ENCODE measurements around the gene PTPRG. TPM values are rescaled to one million over a fixed set of nuclear protein-coding genes. Genes with fewer than 3 reads are reported as not detected.

The PTPRG gene
- total RNA-seq, 4 donors from 2014 or later: 21.1 to 54.2 (median 30.6) TPM

DNA sequence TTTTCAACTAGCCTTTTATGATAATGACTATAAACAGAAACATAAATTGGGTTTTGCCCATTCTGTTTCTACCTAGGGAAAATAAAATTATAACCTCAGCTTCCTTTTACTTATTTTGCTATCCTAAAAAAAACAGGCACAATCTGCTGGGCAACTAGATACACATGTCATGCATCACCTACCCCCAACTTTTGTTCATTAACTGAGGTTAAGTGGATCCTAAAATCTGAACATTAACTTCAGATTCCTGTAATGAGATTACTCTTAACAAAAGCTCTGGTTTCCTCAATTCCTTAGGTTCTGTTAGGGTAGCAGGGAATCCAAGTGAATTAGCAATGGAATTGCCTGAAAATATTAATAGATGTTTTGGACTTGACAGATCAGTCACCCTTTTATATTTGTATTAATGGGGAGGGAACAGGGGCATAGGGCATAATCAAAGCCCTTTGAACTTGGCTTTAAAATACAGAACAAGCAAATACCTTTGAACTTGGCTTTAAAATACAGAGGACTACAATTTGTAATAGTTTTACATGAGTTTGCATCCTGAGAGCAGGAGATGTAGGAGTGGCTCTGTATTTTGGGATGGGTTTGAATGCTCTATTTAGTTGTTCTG is 705.4 kb downstream of the PTPRG start:
- TF ChIP-seq CTCF (IDR thresholded peaks at IDR 0.05 in 4 of 5, conservative IDR thresholded peaks at IDR 0.05 in 1 of 5): no peak
- no peak for TF ChIP-seq POLR2A (IDR thresholded peaks at IDR 0.05)

GRCh38 chr3:62276658-62277180 is 715.3 kb downstream of the PTPRG start:
- DNase-seq: no peak
- no peaks in the 10 kb centered on the region for H3K9me3 ChIP-seq
- H3K27ac ChIP-seq: no peak overlapping the region
- H3K4me3 ChIP-seq: no peak overlapping the region
- intact Hi-C loops (cut with DNase I; ENCODE audit: low total_unique reads) (no loop called here), in situ Hi-C loops (cut with MboI; ENCODE audit: low sequenced_read_pairs in 4 of 4) (no loop called here)
- H3K4me1 ChIP-seq: no peaks in the 10 kb centered on the region
- H3K36me3 ChIP-seq: peaks cover 2 to 55% of the 10 kb centered on the region in 2 donors
- no peak for TF ChIP-seq POLR2A (IDR thresholded peaks at IDR 0.05)
- TF ChIP-seq CTCF (IDR thresholded peaks at IDR 0.05 in 4 of 5, conservative IDR thresholded peaks at IDR 0.05 in 1 of 5): no peak
- no peak for ATAC-seq
- H3K27me3 ChIP-seq: no peaks in the 10 kb centered on the region

More for the DNA sequence above, 705.4 kb downstream of the PTPRG start:
- ATAC-seq: no peak
- H3K4me3 ChIP-seq: no peak overlapping the region
- H3K4me1 ChIP-seq: no peaks in the 10 kb centered on the region
- H3K27ac ChIP-seq: no peak overlapping the region
- peaks cover 0 to 51% of the 10 kb centered on the region in 2 donors for H3K36me3 ChIP-seq
- DNase-seq: no peak
- intact Hi-C loops (cut with DNase I; ENCODE audit: low total_unique reads): no loop called here
- no peaks in the 10 kb centered on the region for H3K27me3 ChIP-seq
- in situ Hi-C loops (cut with MboI; ENCODE audit: low sequenced_read_pairs in 4 of 4): no loop called here
- H3K9me3 ChIP-seq: no peaks in the 10 kb centered on the region

DNA sequence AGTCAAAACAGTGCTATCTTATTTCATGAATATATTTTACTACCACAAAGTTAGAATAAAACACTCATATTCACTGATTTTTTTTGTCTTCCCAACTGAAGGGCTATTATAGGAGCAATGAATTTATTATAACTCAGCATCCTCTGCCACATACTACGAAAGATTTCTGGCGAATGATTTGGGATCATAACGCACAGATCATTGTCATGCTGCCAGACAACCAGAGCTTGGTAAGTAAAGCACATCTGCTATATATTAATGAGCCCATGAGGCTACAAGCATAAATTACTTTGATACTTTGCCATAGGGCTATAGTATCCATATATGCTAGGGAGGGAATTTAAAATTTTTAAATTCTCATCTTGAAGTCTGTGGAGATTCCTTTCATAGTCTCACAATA is 716.1 kb downstream of the PTPRG start:
- Histone ChIP-seq H3K4me3 (no peak overlapping the region), H3K4me1 (no peaks in the 10 kb centered on the region), H3K36me3 (peaks cover 2 to 50% of the 10 kb centered on the region in 2 donors), H3K27me3 (no peaks in the 10 kb centered on the region), H3K9me3 (no peaks in the 10 kb centered on the region), H3K27ac (no peak overlapping the region)
- in situ Hi-C loops (cut with MboI; ENCODE audit: low sequenced_read_pairs in 4 of 4): no loop called here
- DNase-seq (no peak), ATAC-seq (no peak)
- TF ChIP-seq POLR2A (IDR thresholded peaks at IDR 0.05) (no peak), CTCF (IDR thresholded peaks at IDR 0.05 in 4 of 5, conservative IDR thresholded peaks at IDR 0.05 in 1 of 5) (no peak)
- intact Hi-C loops (cut with DNase I; ENCODE audit: low total_unique reads): no loop called here

DNA sequence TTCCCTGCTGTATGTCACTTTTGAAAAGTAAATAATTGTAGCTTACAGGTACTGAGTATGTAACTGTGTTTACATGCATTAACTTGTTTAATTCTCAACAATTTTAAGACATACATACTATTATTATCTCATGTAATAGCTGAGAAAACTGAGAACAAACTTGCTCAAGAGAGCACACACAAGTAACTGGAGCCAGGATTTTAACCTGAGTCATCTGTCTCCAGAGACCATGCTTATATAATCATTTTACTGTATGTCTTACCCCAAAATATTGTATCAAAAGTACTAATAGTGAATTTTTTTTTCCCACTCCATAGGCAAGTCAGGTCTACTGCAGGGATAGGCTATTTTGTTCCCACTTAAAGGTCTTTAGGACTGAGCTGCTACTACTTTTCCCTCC is 716.6 kb downstream of the PTPRG start:
- DNase-seq (no peak), ATAC-seq (no peak)
- H3K27me3 ChIP-seq: no peaks in the 10 kb centered on the region
- intact Hi-C loops (cut with DNase I; ENCODE audit: low total_unique reads) (no loop called here), in situ Hi-C loops (cut with MboI; ENCODE audit: low sequenced_read_pairs in 4 of 4) (no loop called here)
- no peaks in the 10 kb centered on the region for H3K4me1 ChIP-seq
- H3K9me3 ChIP-seq: no peaks in the 10 kb centered on the region
- no peak overlapping the region for H3K27ac ChIP-seq
- H3K4me3 ChIP-seq: no peak overlapping the region
- peaks cover 2 to 44% of the 10 kb centered on the region in 2 donors for H3K36me3 ChIP-seq
- no peak for TF ChIP-seq CTCF (IDR thresholded peaks at IDR 0.05 in 4 of 5, conservative IDR thresholded peaks at IDR 0.05 in 1 of 5)
- no peak for TF ChIP-seq POLR2A (IDR thresholded peaks at IDR 0.05)
